ENCODE measurements around the gene ATN1.
"Not testable (repeated sequence)": the region's sequence is repeated elsewhere in the genome, so short reads cannot be mapped to it uniquely, and the experiment has no call there.

Gene ATN1

DNA sequence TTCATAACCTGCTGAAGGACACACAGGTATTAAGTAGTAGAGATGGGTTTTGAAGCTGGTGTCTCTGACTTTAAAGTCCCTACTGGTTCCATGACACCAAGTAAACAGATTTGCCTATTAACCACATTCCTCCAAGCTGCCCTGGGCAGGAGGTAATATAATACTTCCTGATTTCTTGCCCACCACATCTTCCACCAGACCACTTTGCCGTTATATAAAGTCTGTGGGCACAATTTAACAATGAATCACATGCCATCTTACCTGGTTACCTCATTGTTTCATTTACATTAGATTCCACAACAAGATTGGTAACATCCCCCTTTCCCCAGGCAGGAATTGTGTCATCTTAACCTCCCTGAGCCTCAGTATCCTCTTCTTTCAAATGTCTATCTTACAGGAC is 24.0 kb upstream of the ATN1 start:
- ATAC-seq: no peak
- no peak for DNase-seq

DNA sequence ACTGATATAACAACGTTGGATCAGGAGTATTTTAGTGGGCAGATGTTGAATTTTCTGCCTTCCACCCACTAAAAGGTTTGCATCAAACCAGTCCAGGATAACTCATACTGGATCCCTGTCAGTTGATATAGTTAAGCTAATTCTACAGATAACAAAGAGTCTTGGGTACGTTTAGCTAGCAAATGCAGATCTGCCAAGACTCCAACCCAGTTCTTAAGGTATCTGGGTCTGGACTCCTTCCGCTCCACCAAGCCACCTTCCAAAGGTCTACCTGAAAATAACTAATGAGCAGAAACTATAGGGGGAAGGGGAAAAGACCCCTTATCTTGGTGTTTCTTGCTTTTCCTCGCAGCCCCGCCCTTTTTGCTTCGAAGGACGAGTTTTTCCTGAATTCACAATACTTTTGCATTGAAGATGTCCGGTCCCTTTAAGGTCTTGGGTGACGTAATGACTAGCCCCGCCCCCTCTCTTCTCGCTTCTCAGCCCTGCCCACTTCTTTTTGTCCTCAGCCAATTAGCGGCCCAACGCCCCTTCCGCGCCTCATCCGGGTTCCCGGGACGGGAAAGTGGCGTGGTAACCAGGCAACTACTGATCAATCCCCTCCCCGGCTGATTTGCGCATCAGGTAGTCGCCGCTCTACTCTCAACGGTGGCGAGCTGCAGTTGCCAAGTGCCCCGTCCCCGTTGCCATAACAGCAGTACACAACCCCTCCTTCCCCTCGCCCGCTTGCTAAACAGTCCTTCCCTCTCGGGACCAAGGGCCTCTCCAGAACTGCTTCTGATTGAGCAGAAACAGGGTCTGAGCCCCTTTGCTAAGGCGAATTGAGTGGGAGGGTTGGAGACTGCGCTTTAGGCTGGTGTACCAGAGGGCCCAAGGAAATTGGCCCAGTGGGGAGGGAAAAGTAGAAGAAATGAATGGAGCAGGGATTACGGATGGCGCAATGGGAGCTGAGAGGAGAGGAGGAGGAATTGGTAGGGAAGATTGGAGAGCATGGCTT is 23.2 kb upstream of the ATN1 start, which contains the start of gene LRRC23:
TSS of gene LRRC23 (plus strand) at position 543 of the 997 bp plus-strand sequence. CDS start 812 bp downstream, outside the sequence.
- peak; percentile 97 for ATAC-seq
- DNase-seq: peak; percentile 97

DNA sequence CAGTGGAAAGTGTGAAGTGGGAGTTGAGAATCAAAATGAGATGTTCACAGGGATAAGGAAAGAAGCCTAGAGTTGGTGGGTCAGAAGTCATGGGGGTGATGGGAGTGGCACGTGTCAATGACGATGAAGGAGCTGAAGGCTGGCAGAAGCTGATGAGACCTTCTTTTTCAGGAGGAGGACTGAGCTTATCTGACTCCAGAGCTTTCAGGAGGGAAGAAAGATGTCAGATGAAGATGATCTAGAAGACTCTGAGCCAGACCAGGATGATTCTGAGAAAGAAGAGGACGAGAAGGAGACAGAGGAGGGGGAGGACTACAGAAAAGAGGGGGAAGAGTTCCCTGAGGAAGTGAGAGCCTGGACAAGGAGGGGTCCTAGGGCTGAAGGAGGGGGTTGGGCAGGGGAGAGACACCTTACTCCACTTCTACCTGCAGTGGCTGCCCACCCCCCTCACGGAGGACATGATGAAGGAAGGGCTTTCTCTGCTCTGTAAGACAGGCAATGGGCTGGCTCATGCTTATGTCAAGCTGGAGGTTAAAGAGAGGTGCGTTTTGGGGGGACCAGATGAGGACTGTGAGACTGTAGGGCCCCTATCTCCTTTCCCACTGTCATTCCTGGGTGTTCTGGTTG is 22.2 kb upstream of the ATN1 start:
- DNase-seq: no peak

DNA sequence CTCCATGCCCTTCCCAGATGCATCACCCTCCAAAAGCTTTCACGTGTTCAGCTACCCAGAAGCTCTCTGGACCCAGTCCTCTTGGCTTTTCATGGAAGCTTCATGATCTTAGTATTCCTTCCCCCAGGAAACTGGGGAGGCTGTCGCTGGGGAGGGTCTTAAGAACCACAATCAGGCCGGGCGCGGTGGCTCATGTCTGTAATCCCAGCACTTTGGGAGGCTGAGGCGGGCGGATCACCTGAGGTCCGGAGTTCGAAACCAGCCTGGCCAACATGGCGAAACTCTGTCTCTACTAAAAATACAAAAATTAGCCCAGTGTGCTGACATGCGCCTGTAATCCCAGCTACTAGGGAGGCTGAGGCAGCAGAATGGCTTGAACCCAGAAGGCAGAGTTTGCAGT is 19.6 kb upstream of the ATN1 start:
- DNase-seq, ATAC-seq: not testable (repeated sequence)

More for the DNA sequence above, 22.2 kb upstream of the ATN1 start:
- no peak for ATAC-seq

DNA sequence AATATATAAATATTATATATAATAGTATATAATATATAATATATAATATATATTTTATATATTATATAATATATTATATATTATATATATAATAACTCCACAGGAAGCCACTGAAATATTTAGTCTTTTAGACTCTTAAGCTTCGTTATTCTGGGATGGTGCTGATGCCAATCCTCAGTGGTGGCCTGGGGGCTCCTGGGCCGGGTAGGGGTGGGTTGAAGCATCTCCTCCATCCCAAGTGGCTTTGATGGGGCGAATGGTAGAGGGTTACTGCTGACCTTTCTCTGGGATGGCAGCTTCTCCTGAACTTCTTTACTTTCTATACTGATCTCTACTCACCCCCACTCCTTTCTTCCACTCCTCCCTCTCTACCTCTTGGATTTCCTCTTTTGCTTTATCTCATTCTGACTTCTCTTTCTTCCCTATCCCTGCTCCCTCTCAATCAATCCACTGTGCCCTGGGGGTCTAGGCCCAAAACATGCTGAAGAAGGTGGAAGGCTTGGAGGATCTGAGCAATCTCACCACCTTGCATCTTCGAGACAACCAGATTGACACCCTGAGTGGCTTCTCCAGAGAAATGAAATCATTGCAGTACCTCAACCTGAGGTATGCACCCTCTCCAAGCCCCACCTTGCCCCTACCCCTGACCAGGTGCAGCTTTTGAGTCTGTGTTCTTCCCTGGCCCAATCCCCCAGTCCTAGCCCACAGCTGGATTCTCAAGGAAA is 18.2 kb upstream of the ATN1 start:
- no peak for ATAC-seq
- no peak for DNase-seq

DNA sequence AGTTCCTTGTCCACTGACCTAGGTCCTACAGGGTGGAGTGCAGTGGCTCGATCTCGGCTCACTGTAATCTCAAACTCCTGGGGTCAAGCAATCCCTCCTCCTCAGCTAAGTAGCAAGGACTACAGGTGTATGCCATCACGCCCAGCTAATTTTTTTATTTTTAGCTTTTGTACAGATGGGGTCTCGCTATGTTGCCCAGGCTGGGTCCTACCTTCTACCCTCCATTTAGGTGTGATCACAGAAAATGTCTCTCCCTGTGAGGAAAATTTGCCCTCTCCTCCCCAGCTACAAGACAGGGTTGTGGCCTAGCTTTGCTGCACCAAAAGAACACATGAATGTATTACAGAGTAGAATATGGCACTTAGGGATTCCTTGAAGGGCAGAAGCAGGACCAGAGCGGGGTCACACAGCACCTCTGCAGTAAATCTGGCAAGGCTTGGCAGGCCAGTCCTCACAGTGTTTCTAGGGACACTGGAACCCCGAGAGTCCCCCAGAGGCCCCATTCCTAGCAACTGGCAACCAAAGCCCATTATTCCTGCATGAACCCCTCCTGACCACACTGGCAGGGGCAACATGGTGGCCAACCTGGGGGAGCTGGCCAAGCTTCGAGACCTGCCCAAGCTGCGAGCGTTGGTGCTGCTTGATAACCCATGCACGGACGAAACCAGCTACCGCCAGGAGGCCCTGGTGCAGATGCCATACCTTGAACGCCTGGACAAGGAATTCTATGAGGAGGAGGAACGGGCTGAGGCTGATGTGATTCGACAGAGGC is 15.4 kb upstream of the ATN1 start:
- ATAC-seq: no peak
- no peak for DNase-seq

DNA sequence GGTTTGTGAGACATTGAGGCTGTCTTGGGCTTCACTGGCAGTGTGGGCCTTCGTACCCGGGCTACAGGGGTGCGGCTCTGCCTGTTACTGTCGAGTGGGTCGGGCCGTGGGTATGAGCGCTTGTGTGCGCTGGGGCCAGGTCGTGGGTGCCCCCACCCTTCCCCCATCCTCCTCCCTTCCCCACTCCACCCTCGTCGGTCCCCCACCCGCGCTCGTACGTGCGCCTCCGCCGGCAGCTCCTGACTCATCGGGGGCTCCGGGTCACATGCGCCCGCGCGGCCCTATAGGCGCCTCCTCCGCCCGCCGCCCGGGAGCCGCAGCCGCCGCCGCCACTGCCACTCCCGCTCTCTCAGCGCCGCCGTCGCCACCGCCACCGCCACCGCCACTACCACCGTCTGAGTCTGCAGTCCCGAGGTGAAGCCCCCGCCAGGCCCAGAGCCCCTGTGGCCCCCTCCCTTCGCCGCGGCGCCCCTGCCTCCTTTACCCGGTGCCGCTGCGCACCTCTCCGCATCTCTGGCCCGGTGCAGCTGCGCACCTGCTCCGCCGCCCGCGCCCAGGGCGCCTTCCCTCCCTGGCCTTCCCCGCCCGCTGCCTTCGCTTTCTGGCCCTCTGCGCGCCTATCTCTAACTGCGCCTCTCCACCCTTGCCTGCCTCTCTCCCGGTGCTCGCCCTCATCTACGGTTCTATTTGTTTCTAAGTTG is 13.4 kb upstream of the ATN1 start, which contains the start of gene ENO2:
TSS of gene ENO2 (plus strand) at position 335 of the 701 bp plus-strand sequence. CDS start 1,253 bp downstream, outside the sequence.
- peak; percentile 91 for ATAC-seq
- DNase-seq: peak; percentile 86

DNA sequence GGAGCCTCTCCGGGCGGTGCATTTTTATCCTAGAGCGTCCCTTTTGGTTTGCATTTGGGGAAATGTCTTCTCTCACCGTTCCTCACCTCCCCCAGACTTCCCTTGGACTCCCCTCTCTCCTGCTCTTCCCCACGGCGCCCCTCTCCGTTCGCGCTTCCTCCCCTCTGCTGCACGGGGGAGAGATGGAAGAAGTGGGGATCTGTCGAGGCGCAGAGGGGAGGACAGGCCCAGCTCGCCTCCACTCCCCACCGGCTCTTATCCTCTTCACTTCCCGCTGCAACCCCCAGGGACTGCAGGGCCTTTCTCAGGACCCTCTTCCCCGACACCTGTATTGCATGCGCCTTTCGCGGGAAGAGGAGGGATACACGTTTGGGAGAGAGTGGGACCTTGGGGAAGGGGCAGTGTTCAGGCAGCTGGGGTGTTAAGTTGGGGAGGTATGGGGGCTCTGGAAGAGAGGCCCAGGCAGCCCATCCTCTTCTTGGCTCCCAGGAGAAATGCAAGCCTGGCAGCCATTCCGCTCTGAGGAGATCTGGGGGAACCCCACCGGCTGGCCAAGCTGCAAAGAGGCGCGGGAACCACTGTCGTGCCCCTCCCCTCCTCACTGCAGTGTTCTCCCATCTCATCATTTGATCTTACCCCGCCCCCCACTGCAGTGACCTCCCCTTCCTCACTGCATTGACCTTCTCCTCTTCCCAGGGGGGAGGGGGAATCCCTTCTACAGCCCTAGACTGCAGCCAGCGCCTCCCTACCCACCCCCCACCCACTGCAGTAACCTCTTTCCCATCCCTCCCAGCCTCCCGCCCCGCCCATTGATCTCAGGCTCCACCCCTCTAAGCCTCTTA is 12.6 kb upstream of the ATN1 start:
- ATAC-seq (no peak), DNase-seq (no peak)

DNA sequence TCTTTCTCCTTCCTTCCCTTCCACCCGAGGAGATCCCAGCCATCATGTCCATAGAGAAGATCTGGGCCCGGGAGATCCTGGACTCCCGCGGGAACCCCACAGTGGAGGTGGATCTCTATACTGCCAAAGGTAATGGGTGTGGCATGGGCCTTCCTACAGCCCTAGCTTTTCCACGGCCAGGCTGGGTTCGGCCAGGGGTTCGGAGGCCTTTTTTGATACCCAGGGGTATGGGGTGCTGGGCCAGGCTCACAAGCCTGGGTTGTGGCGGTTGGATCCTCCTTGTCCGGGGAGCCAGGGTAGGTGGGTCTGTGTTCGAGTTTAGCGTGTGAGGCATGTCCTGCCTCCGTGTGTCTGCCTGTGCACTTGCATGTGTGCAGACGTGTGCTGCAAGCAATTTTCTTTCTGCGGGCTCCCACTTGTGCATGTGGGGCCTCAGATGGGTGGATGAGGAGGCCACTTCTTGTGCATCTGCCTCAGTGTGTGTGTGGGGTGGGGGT is 11.9 kb upstream of the ATN1 start:
- ATAC-seq (no peak), DNase-seq (no peak)

DNA sequence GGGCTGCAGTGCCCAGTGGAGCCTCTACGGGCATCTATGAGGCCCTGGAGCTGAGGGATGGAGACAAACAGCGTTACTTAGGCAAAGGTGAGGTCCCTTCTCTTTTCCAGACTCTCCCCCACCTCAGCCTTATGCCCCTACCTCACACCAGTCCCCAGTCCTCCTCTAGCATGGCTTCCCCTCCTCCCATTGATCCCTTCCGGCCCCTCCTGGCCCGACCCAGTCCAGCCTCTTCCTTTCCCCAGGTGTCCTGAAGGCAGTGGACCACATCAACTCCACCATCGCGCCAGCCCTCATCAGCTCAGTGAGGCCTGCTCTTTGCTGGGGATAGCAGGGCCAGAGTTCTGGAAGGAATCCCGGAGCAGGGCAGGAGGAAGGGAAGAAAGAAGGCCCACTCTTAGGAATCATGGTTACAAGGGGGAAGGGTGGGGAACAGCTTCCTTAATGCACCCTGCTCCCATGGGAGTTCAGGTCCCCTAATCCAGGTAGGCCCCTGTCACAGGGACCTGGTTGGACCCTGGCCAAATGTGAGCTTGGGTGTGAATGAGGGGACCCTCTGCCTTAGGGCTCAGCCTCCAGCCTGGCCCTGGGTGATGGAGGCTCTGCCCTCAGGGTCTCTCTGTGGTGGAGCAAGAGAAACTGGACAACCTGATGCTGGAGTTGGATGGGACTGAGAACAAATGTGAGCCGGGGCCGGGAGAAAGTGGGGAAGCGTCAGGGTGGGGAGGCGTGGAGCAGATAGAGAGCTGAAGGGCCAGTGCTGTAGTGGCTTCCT is 11.1 kb upstream of the ATN1 start:
- no peak for ATAC-seq
- no peak for DNase-seq

DNA sequence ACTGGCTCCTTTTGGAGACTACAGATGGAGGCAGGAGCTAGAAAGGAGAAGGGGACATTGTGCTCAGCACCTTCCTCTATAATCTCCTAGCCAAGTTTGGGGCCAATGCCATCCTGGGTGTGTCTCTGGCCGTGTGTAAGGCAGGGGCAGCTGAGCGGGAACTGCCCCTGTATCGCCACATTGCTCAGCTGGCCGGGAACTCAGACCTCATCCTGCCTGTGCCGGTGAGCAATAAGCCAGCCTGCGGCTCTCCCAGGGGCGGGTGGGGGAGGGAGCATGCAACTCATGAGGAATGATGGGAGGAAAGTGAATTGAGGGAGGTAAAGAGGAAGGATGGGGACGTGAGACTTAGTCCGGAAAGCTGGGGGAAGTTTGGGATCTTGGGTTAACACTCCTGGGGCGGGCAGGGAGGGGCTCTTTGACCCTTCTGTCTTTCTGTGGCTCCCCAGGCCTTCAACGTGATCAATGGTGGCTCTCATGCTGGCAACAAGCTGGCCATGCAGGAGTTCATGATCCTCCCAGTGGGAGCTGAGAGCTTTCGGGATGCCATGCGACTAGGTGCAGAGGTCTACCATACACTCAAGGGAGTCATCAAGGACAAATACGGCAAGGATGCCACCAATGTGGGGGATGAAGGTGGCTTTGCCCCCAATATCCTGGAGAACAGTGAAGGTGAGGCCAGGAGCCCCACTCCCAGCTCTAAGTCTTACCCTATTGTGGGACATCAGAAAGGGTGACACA is 10.1 kb upstream of the ATN1 start:
- DNase-seq (no peak), ATAC-seq (no peak)

DNA sequence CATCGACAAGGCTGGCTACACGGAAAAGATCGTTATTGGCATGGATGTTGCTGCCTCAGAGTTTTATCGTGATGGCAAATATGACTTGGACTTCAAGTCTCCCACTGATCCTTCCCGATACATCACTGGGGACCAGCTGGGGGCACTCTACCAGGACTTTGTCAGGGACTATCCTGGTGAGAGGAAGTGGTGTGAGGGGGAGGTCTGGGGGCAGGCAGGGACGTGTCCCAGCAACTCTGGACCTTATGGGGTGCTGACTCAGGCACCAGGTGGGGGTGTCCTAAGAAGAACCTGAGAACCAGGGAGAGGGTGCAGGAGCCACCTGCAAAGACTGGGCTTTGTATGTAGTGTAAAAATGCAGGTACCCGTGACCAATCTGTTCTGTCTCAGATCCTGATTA is 8.2 kb upstream of the ATN1 start:
- ATAC-seq: no peak
- no peak for DNase-seq

DNA sequence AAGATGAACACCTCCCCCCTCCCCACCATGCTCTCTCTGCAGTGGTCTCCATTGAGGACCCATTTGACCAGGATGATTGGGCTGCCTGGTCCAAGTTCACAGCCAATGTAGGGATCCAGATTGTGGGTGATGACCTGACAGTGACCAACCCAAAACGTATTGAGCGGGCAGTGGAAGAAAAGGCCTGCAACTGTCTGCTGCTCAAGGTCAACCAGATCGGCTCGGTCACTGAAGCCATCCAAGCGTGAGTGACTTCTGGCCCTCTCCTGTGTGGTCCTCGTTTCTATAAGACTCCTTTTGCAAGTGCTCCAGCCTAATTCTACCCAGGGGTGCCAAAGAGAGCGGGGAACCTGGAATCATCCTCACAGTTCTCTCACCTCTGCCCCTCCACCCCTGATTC is 6.2 kb upstream of the ATN1 start:
- no peak for DNase-seq
- no peak for ATAC-seq

DNA sequence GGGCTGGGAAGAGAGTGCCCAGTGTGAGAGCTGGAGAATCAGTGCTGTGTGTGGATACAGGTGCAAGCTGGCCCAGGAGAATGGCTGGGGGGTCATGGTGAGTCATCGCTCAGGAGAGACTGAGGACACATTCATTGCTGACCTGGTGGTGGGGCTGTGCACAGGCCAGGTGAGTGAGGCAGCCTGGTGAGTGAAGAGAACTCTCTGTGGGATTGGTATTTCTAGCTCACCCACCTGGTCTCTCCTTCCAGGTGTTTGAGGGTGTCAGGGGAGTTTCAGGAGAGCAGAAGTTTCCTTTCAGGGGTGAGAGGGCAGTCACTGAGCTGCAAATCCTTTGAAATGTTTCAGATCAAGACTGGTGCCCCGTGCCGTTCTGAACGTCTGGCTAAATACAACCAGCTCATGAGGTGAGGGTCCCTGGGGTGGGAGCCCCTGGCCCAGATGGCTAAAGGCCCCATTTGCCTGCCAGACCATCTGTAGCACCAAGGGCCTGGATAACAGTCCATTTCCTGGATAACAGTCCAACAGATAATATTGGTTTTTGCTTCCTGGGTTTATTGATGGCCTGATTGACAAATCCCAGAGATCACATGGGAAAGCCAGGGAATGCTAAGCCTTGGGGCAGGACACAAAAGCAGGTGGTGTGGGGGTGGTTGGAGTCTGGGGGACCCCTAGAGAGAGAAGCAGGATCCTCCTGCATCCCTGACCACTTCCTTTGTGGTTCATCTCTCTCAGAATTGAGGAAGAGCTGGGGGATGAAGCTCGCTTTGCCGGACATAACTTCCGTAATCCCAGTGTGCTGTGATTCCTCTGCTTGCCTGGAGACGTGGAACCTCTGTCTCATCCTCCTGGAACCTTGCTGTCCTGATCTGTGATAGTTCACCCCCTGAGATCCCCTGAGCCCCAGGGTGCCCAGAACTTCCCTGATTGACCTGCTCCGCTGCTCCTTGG is 5.5 kb upstream of the ATN1 start:
- ATAC-seq: no peak
- no peak for DNase-seq

DNA sequence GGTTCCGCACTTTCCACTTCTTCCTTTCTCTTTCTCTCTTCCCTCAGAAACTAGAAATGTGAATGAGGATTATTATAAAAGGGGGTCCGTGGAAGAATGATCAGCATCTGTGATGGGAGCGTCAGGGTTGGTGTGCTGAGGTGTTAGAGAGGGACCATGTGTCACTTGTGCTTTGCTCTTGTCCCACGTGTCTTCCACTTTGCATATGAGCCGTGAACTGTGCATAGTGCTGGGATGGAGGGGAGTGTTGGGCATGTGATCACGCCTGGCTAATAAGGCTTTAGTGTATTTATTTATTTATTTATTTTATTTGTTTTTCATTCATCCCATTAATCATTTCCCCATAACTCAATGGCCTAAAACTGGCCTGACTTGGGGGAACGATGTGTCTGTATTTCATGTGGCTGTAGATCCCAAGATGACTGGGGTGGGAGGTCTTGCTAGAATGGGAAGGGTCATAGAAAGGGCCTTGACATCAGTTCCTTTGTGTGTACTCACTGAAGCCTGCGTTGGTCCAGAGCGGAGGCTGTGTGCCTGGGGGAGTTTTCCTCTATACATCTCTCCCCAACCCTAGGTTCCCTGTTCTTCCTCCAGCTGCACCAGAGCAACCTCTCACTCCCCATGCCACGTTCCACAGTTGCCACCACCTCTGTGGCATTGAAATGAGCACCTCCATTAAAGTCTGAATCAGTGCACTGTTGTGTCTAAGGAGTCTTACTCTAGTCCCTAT is 4.6 kb upstream of the ATN1 start:
- DNase-seq: no peak
- no peak for ATAC-seq

DNA sequence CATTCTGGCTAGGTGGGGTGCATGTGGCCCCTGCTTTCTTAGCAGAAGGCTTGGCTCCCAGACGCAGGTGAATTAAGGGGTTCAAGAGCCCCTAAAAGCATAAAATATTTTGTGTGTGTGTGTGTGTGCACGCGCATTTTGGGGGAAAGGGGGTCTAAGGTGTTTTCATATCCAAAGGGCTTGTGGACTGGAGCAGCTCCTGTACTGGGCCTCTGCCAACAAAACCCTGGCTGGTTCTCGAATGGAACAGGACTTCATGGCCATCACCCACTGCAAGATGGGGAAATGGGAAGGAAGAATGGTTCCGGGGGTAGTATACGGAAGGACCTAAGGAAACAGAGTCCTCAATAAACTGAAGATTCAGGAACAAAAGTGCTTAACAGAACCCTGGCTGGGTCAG is 3.9 kb upstream of the ATN1 start:
- DNase-seq (no peak), ATAC-seq (no peak)

DNA sequence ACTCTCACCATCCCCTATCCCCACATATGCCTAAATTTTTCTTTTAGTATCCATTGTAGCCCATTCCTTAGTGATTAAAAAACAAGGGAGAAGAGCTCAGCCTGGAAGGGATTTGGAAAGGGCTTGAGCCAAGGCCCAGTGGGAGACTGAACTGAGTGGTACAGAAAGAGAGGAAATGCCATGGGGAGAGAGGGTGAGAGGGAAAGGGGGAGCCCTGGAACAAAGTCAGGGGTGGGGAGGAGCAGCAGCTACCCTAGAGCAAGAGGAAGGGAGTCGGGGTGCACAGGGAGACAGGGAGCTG is 2.6 kb upstream of the ATN1 start:
- DNase-seq: no peak
- ATAC-seq: no peak

All from stimulated activated naive CD8-positive, alpha-beta T cell treated with anti-CD3 and anti-CD28 coated beads, Interleukin-15, Interleukin-2, amounts not matched to agents 100 U/mL and 50 U/mL, for 24 hours (primary cell).